Measurements from ENCODE around the gene IQGAP3. TPM values are rescaled to one million over a fixed set of nuclear protein-coding genes. Genes with fewer than 3 reads are reported as not detected.

The IQGAP3 gene
- total RNA-seq, 1 experiment from 2014 or later: 40.5 TPM

- no peak for DNase-seq (ENCODE audit: low read depth)
Measured at GRCh38 chr1:156480411-156481192, 91.8 kb downstream of the IQGAP3 start.

- DNase-seq (ENCODE audit: low read depth): no peak
Measured at GRCh38 chr1:156480016-156480370, 92.4 kb downstream of the IQGAP3 start.

GRCh38 chr1:156479093-156480015, 93.0 kb downstream of the IQGAP3 start:
- DNase-seq (ENCODE audit: low read depth): no peak

- DNase-seq (ENCODE audit: low read depth): no peak
Measured at GRCh38 chr1:156478250-156478627, 94.1 kb downstream of the IQGAP3 start.

GRCh38 chr1:156477526-156478249, 94.7 kb downstream of the IQGAP3 start:
- peak; percentile 24 for DNase-seq (ENCODE audit: low read depth)

- DNase-seq (ENCODE audit: low read depth): peak; percentile 77
Measured at GRCh38 chr1:156476501-156477298, 95.7 kb downstream of the IQGAP3 start.

- DNase-seq (ENCODE audit: low read depth): no peak
Measured at GRCh38 chr1:156475568-156476500, 96.5 kb downstream of the IQGAP3 start.

Other genes starting within 250 kb of the IQGAP3 start
- gene CCT3, start 234.3 kb downstream of the IQGAP3 start, total RNA-seq (2014; rRNA removed; shearing (Covaris generic)): 406 and 432 TPM in 2 replicates
- not detected in 2 replicates for gene TSACC, start 234.0 kb downstream of the IQGAP3 start, total RNA-seq (2014; rRNA removed; shearing (Covaris generic))
- gene RHBG, start 203.4 kb downstream of the IQGAP3 start, total RNA-seq (2014; rRNA removed; shearing (Covaris generic)): not detected in 2 replicates
- 10.6 and 26.3 TPM in 2 replicates for gene MEF2D, start 71.8 kb downstream of the IQGAP3 start, total RNA-seq (2014; rRNA removed; shearing (Covaris generic))
- gene TTC24, start 7.2 kb upstream of the IQGAP3 start, total RNA-seq (2014; rRNA removed; shearing (Covaris generic)): not detected in 2 replicates
- 120 and 139 TPM in 2 replicates for gene NAXE, start 19.2 kb upstream of the IQGAP3 start, total RNA-seq (2014; rRNA removed; shearing (Covaris generic))
- gene GPATCH4, start 28.9 kb upstream of the IQGAP3 start, total RNA-seq (2014; rRNA removed; shearing (Covaris generic)): 16.9 and 20.7 TPM in 2 replicates
- not detected in 2 replicates for gene HAPLN2, start 46.9 kb upstream of the IQGAP3 start, total RNA-seq (2014; rRNA removed; shearing (Covaris generic))
- gene BCAN, start 69.6 kb upstream of the IQGAP3 start, total RNA-seq (2014; rRNA removed; shearing (Covaris generic)): not detected in 2 replicates
- gene NES, start 104.8 kb upstream of the IQGAP3 start, total RNA-seq (2014; rRNA removed; shearing (Covaris generic)): 0.02 and 0.37 TPM in 2 replicates
- gene CRABP2, start 133.0 kb upstream of the IQGAP3 start, total RNA-seq (2014; rRNA removed; shearing (Covaris generic)): 21.1 and 31.9 TPM in 2 replicates
- 12.2 and 23.3 TPM in 2 replicates for gene METTL25B, start 155.9 kb upstream of the IQGAP3 start, total RNA-seq (2014; rRNA removed; shearing (Covaris generic))
- 27.0 and 27.8 TPM in 2 replicates for gene ISG20L2, start 156.2 kb upstream of the IQGAP3 start, total RNA-seq (2014; rRNA removed; shearing (Covaris generic))
- gene MRPL24, start 168.5 kb upstream of the IQGAP3 start, total RNA-seq (2014; rRNA removed; shearing (Covaris generic)): 48.1 and 61.7 TPM in 2 replicates
- 211 and 264 TPM in 2 replicates for gene HDGF, start 179.1 kb upstream of the IQGAP3 start, total RNA-seq (2014; rRNA removed; shearing (Covaris generic))
- gene PRCC, start 195.0 kb upstream of the IQGAP3 start, total RNA-seq (2014; rRNA removed; shearing (Covaris generic)): 38.4 and 41.9 TPM in 2 replicates
- 0.71 TPM in 1 of 2 replicates, not detected in the other for gene SH2D2A, start 244.3 kb upstream of the IQGAP3 start, total RNA-seq (2014; rRNA removed; shearing (Covaris generic))